CD4-positive, alpha-beta T cell treated with Interleukin-15 for 4 hours (primary cell): ENCODE measurements around the gene SLC25A20.
"Not testable (repeated sequence)": the region's sequence is repeated elsewhere in the genome, so short reads cannot be mapped to it uniquely, and the experiment has no call there.

Experiments
- DNase-seq: peaks from one replicate; pipeline ENCODE4 v3.0.0-alpha.2; 2020; ENCODE audit warnings: low spot score

The SLC25A20 gene

DNA sequence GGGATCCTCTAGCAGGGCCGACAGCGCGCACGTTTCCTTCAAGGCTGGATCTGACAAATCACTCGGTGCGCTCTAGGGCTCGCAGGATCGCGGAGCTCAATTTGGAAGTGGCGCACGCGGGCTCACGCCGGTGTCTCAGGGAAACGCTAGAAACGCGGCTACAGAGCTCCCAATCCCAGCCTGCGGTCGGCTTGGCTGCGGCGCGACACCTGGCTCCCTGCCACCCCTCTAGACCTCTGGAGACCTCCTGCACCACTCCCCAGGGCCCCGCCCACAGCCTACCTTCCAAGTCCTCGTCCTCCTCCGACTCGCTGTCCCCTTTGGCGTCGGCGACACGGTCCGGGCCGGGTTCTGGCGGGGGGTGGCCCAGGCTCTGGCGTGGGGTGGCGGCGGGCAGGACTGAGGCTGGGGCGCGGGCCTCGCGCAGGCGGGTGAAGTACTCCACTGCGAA, 51.6 kb downstream of the SLC25A20 start:
- peak; percentile 31 for DNase-seq

DNA sequence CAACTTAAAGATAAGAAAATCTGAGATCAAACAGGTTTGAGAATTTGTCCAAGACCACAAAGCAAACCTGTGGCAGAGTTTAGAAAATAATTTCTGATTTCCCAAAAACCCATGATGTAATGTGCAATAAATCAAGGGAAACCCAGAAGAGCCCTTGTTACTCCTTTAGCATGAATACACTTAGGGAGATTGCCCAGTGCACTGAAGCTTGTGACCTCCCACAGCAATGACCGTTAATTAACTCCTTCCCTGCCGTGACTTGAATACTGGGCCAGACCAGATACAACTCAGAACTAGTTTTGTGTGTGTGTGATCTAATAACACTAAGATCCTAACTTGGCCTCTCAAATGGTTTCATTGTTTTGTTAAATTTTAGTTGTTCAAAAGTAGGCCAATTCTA, 53.5 kb downstream of the SLC25A20 start:
- no peak for DNase-seq

DNA sequence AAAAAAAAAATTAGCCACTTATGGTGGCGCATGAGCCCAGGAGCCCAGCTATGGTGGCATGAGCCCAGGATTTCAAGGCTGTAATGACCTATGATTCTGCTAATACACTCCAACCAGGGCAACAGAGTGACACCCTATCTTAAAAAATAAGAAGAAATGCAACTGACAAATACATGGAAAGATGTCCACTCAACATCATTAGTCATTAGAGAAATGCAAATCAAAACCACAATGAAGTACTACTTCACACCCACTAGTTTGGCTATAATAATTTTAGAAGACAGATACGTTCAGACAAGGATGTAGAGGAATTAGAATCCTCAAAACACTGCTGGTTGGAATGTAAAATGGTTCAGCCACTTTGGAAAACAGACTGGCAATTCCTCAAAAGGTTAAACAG, 61.5 kb downstream of the SLC25A20 start:
- no peak for DNase-seq

DNA sequence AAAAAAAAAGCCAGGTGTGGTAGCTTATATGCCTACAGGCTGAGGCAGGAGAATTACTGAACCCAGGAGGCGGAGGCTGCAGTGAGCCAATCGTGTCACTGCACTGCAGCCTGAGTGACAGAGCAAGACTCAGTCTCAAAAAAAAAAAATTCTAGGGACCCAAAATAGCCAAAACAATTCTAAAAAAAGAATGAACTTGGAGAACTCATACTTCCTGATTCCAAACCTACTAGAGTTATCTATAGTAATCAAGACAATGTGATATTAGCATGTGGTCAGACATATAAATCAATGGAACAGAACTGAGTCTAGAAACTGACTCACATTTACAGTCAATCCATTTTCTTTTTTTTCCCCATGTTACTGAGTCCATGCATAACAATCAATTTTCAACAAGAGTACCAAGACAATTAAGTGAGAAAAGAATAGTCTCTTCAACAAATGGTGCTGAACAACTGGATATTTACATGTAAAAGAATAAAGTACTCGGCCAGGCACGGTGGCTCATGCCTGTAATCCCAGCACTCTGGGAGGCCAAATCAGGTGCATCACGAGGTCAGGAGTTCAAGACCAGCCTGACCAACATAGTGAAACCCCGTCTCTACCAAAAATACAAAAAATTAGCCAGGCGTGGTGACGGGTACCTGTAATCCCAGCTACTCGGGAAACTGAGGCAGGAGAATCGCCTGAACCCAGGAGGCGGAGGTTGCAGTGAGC, 62.9 kb downstream of the SLC25A20 start:
- DNase-seq = no peak

DNA sequence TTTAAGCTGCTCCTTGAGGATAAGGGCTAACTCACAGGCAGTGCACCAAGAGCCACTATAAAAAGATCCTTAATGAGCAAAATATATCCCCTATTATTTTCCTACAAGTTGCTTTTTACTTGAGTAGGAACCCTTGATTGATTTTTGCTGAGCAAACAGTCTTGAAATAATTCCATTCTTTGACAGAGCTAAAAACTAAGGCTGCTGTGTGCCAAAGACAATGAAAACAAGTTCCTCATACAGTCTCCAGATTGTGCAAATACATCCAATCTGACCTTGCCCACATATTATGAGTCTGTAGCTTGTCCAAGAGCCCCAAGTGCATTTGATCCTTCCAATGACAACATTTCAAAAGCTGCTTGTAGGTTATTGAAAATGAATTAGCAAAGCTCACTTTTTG, 66.0 kb downstream of the SLC25A20 start:
- no peak for DNase-seq

DNA sequence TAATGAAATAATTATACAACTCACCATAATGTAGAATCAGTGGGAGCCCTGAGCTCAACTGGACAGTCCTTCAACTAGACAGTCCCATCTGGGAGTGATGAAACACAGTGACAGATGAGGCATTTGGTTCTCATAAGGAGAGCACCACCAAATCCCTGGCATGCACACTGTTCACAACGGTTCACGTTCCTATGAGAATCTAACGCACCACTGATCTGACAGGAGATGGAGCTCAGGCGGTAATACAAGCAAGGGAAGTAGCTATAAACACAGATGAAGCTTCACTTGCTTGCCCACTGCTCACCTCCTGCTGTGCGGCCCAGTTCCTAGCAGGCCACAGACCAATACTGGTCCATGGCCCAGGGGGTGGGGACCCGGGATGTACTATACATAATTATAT, 68.0 kb downstream of the SLC25A20 start:
- no peak for DNase-seq

DNA sequence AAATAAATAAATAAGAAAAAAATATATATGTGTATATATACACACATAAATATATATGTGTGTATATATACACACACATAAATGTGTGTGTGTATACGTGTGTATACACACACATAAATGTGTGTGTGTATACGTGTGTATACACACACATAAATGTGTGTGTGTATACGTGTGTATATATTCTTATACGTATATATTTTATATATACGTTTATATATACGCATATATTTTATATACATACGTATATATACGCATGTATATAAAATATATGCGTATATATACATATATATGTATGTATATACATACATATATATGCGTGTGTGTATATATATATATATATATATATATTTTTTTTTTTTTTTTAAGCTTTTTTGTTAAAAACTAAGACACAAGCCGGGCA, 69.2 kb downstream of the SLC25A20 start:
- not testable (repeated sequence) for DNase-seq

DNA sequence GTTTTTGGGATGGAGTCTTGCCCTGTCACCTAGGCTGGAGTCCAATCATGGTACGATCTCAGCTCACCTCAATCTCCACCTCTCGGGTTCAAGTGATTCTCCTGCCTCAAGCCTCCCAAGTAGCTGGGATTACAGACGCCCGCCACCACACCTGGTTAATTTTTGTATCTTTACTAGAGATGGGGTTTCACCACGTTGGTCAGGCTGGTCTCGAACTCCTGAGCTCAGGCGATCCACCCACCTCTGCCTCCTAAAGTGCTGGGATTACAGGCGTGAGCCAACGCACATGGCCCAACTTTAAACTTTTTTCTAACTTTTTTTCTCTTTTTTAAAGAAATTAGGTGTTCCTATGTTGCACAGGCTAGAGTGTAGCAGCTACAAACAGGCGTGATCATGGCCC, 70.8 kb downstream of the SLC25A20 start:
- DNase-seq = not testable (repeated sequence)

DNA sequence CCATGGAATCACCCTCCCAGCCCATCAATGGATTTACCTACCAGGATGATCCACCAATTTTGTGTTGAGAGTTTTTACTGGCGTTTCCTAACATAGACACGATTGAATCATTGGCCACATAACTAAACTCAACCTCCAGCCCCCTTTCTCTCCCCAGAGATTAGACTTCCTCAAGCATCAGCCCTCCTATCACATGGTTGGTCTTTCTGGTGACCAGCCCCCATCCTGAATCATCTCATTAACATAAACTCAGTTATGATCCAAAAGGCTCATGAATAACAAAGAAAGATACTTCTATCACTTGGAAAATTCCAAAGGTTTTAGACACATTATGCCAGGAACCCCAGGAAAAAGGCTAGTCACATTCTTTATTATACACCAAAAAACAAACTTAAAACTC, 72.2 kb downstream of the SLC25A20 start:
- DNase-seq = no peak

DNA sequence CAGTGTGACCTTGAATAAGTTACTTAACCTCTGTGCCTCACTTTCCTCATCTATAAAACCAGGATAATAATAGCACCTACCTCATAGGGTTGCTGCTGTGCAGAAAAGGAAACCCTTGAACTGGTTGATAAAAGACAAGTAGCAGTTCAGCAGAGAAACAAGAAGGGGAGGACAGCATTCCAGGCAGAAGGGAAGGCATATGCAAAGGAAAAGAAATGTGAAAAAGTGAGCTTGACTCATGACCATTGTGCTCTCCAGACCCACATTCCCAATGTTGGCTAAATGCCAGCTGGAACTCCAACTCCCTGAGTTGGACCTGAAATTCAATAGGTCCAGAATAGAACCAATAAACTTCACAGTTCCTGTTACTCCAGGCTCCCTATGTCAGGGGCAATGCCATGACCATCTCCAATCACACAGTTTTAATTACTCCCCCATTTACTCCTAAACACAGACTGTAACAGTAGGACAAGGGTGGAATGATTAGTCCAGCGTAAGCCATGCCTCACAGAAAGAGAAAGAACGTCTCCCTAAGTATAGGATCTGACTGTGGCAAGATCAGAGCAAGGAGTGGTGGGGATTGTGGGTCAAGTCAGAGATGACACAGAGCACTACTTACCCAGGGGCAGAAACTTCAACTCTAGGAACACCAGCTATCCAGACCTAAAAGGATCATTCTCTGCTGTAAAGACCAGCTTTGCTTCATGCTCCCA, 77.9 kb downstream of the SLC25A20 start:
- DNase-seq = no peak

DNA sequence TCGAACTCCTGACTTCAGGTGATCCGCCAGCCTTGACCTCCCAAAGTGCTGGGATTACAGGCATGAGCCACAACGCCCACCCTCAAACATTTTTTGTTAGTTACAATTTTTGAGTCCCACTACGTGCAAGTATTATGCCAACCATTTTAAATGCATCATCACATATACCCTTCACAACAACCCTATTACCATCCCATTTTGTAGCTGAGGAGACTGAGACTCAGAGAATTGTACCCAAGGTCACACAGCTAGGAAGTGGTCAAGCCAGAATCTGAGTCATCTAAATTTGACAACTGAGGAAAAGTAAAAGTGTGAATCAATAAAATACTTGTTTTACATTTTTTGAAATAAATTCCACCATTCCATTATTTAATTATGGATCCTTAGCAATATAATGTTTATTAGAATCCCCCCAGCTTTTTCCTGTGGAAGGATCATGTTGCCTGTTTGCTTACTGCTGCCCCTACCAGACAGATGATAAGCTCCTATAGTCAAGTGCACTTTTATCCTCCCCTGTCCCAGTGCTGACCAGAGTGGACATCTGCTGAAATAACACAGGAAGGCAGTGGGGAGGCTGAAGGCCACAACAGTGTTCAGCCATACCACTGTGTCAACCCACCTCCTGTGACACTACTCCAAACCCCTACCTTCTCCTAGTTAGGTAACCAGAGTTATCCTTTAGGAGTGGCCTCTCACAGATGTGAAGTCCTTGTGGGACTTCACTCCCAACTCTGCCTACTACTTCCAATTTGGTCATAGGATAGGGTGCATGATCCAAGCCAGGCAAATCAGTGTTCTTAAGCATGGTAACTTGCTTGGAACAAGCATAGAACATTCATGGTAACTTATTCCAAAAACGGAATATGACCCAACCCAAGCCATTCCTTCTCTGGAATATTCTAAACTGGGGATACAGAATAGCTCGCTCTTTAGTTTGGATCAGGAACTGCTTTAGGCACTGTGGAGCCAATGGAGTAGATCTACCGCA, 79.2 kb downstream of the SLC25A20 start:
- DNase-seq = no peak

DNA sequence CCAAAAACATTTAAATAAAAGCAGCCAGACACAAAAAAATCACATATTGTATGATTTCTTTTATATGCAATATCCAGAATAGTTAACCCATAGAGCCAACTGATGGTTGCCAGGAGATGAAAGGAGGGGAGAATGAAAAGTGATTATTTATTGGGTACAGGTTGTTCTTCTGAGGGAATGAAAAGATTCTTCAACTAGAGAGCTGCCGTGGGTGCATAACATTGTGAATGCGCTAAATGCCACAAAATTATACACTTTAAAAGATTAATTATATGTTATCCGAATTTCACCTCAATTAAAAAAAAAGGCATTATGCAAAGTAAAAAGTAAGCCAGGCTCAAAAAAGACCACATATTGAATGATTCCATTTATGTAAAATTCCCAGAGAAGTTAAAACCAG, 87.2 kb downstream of the SLC25A20 start:
- no peak for DNase-seq
